GM21390 (cell line): Measurements from ENCODE around the gene DGKH.

Experiments used
- ATAC-seq: cut with Tn5 transposase; IDR thresholded peaks from one replicate; pipeline ENCODE4 v1.9.1; 2021; ENCODE audit not compliant: unreplicated experiment

The DGKH gene

GRCh38 chr13:42039946-42040729 is 8.3 kb upstream of the DGKH start:
- ATAC-seq = peak; percentile 61

- ATAC-seq = no peak
These were observed 7.8 kb upstream of the DGKH start for GRCh38 chr13:42040730-42041010.

GRCh38 chr13:42041011-42041683 is 7.3 kb upstream of the DGKH start:
- ATAC-seq = peak; percentile 32

- ATAC-seq = peak; percentile 20
These were observed 6.8 kb upstream of the DGKH start for GRCh38 chr13:42041684-42042035.

GRCh38 chr13:42043676-42044075 is 4.8 kb upstream of the DGKH start:
- no peak for ATAC-seq

GRCh38 chr13:42046448-42046847 is 2.0 kb upstream of the DGKH start:
- ATAC-seq = no peak

GRCh38 chr13:42047561-42048341 is 697 bp upstream of the DGKH start:
- ATAC-seq = peak; percentile 21

- peak; percentile 40 for ATAC-seq
These were observed 421 bp downstream of the DGKH start for GRCh38 chr13:42048684-42049453.

- ATAC-seq = no peak
These were observed 986 bp downstream of the DGKH start for GRCh38 chr13:42049454-42049813.

GRCh38 chr13:42054798-42055499 is 6.5 kb downstream of the DGKH start:
- no peak for ATAC-seq

- no peak for ATAC-seq
These were observed 7.1 kb downstream of the DGKH start for GRCh38 chr13:42055500-42056085.

- ATAC-seq = no peak
These were observed 7.7 kb downstream of the DGKH start for GRCh38 chr13:42056146-42056545.

GRCh38 chr13:42056583-42056982 is 8.1 kb downstream of the DGKH start:
- no peak for ATAC-seq

- no peak for ATAC-seq
These were observed 9.6 kb downstream of the DGKH start for GRCh38 chr13:42057918-42058530.

- no peak for ATAC-seq
These were observed 13.5 kb downstream of the DGKH start for GRCh38 chr13:42061943-42062342.

GRCh38 chr13:42063105-42063504 is 14.7 kb downstream of the DGKH start:
- ATAC-seq = no peak

GRCh38 chr13:42064259-42064658 is 15.8 kb downstream of the DGKH start:
- no peak for ATAC-seq

GRCh38 chr13:42064966-42065365 is 16.5 kb downstream of the DGKH start:
- ATAC-seq = no peak

GRCh38 chr13:42065414-42065813 is 17.0 kb downstream of the DGKH start:
- ATAC-seq = no peak

- ATAC-seq = no peak
These were observed 18.1 kb downstream of the DGKH start for GRCh38 chr13:42066542-42066941.
